NT2/D1 (cell line): Measurements from ENCODE around the gene CYP2W1.

Source experiments
- SUZ12 ChIP-seq: IDR thresholded peaks from 2 replicates; pipeline ENCODE4 v1.6.1; 2011; ENCODE audit not compliant: insufficient read length, insufficient read depth; ENCODE audit errors: extremely low read depth
- YY1 ChIP-seq: IDR thresholded peaks from 2 replicates; pipeline ENCODE4 v1.6.1; 2011; ENCODE audit not compliant: insufficient read length, insufficient read depth
- ZNF274 ChIP-seq: IDR thresholded peaks from 2 replicates; pipeline ENCODE4 v1.6.1; 2011; ENCODE audit warnings: mild to moderate bottlenecking, low read depth, low read length

GRCh38 chr7:973312-973711, 9.7 kb upstream of the CYP2W1 start:
- no peak for TF ChIP-seq YY1
- TF ChIP-seq SUZ12: no peak
- no peak for TF ChIP-seq ZNF274
